ENCODE results near the gene REXO1.

REXO1 gene

GRCh38 chr19:1863328-1863637 lies 15.0 kb upstream of the REXO1 start, which contains the start of gene KLF16:
Gene KLF16, minus strand, starts transcription at chr19:1863579. Its CDS starts 82 bp downstream, at chr19:1863497.
- Histone ChIP-seq H3K27me3 (ENCODE audit: control insufficient read depth, insufficient read depth, low read length) (no peaks in the 10 kb centered on the region), H3K4me3 (ENCODE audit: low read length) (peak within 1 kb of the TSS; percentile 31), H3K9me3 (ENCODE audit: control insufficient read depth, low read length) (no peaks in the 10 kb centered on the region), H3K4me1 (ENCODE audit: control insufficient read depth, insufficient read depth, low read length) (peaks cover 43% of the 10 kb centered on the region), H3K9ac (ENCODE audit: low read length) (peak within 1 kb of the TSS; percentile 71), H3K36me3 (ENCODE audit: control insufficient read depth, insufficient read depth, low read length) (no peaks in the 10 kb centered on the region)

DNA sequence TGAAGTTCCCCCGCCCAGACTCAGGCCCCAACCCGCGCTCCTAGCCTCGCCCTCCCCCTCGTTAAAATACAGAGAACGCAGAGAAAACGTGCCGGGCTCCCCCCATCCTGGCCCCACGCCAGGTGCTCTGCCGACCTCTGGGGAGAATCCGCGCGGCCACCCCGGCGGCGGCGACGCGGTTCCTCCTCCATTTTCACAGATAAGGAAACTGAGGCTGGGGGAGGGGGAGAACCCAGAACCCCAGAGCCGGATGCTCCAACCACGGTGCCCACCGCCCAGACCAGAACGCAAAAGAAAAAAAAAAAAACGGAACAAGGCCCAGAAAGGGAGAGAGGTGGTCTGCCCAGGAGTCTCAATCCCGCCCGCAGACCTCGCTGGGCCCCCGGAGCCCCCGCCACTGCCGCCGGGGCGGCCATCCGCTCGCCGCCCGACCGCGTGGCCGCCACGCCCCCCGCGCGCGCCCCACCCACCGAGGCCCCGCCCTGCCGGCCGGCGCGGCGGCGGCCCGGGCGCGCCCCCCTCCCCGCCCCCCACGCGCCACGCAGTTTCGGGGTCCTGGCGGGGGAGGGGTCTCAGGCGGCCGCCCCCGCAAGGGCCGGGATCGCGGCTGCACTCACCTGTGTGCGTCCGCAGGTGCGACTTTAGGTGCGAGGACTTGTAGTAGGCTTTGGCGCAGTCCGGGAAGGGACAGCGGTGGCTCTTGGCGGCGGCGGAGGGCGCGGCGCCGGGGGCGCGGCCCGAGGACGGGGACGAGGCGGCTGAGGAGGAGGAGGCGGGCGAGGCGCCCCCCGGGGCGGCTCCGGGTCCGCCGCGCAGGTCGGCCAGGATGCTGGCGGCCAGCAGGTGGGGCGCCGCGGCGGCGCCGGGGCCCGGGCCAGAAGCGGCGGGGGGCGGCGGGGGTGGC lies 14.4 kb upstream of the REXO1 start:
- peak overlapping the region; percentile 31 for H3K4me3 ChIP-seq (ENCODE audit: low read length)
- peaks cover 50% of the 10 kb centered on the region for H3K4me1 ChIP-seq (ENCODE audit: control insufficient read depth, insufficient read depth, low read length)
- H3K27me3 ChIP-seq (ENCODE audit: control insufficient read depth, insufficient read depth, low read length), result no peaks in the 10 kb centered on the region
- peak overlapping the region; percentile 71 for H3K9ac ChIP-seq (ENCODE audit: low read length)
- H3K9me3 ChIP-seq (ENCODE audit: control insufficient read depth, low read length), result no peaks in the 10 kb centered on the region
- no peaks in the 10 kb centered on the region for H3K36me3 ChIP-seq (ENCODE audit: control insufficient read depth, insufficient read depth, low read length)

GRCh38 chr19:1862068-1862423 lies 13.8 kb upstream of the REXO1 start:
- H3K4me1 ChIP-seq (ENCODE audit: control insufficient read depth, insufficient read depth, low read length), result peaks cover 56% of the 10 kb centered on the region
- H3K27me3 ChIP-seq (ENCODE audit: control insufficient read depth, insufficient read depth, low read length), result no peaks in the 10 kb centered on the region
- peak overlapping the region; percentile 31 for H3K4me3 ChIP-seq (ENCODE audit: low read length)
- H3K9ac ChIP-seq (ENCODE audit: low read length), result peak overlapping the region; percentile 71
- no peaks in the 10 kb centered on the region for H3K9me3 ChIP-seq (ENCODE audit: control insufficient read depth, low read length)
- no peaks in the 10 kb centered on the region for H3K36me3 ChIP-seq (ENCODE audit: control insufficient read depth, insufficient read depth, low read length)

DNA sequence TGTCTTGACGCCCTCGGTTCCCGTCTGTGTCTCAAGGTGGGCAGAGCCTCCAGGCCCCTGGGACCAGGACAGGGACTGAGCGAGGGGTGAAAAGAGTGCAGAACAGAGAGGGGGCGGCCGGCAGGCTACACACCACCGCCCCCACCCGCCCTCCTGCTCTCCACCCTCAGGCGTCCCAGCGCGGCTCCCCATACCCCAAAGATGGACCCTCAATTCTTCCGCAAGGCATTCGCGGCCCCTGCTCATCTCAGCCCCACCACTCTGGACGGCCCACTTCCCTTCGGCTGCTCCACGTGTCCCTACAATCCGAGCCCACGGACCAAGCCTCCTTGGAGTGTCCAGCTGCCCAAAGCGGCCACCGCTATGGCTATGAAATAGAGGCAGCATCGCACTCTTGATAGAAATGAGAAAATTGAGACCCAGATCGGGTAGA lies 13.3 kb upstream of the REXO1 start:
- Histone ChIP-seq H3K9me3 (ENCODE audit: control insufficient read depth, low read length) (no peaks in the 10 kb centered on the region), H3K27me3 (ENCODE audit: control insufficient read depth, insufficient read depth, low read length) (no peaks in the 10 kb centered on the region), H3K4me3 (ENCODE audit: low read length) (peak overlapping the region; percentile 31), H3K4me1 (ENCODE audit: control insufficient read depth, insufficient read depth, low read length) (peaks cover 60% of the 10 kb centered on the region), H3K9ac (ENCODE audit: low read length) (peak overlapping the region; percentile 71), H3K36me3 (ENCODE audit: control insufficient read depth, insufficient read depth, low read length) (no peaks in the 10 kb centered on the region)

DNA sequence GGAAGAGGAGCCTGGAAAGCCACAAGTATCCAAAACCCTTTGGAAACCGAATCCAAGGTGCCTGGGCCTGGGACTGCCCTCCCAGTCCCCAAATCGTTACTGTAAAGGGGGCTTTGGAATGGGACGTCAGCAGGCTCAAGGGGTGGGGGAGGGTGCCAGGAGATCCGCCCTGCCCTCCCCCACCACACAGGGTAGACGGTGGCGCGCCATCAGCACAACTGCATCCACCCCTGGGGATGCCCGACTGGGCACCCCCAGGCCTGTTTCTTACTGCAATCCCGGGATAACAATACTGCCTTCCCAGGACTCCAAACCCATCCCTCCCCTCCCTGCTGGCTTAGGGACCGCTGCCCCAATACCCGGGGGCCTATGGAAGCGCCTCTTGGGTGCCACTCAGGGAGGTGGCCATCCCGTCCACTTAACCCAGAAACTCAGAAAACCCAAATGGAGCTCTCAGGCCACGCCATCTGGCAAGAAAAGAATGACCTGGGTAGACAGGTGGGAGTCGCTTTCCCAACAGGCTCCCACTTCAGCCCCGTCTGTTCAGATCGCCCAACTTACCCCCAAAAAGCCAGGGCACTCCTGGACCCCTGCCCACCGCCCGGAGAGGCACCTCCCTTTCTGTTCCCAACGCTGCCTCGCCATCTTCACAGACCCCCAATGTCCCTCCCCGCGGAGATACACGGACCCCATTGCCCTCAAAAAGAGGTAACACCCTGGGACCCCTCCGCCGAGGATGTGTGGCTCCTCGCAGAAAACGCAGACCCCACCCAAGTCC lies 12.7 kb upstream of the REXO1 start:
- Histone ChIP-seq H3K4me3 (ENCODE audit: low read length) (no peak overlapping the region), H3K9me3 (ENCODE audit: control insufficient read depth, low read length) (no peaks in the 10 kb centered on the region), H3K36me3 (ENCODE audit: control insufficient read depth, insufficient read depth, low read length) (no peaks in the 10 kb centered on the region), H3K4me1 (ENCODE audit: control insufficient read depth, insufficient read depth, low read length) (peaks cover 66% of the 10 kb centered on the region), H3K9ac (ENCODE audit: low read length) (peak overlapping the region; percentile 71), H3K27me3 (ENCODE audit: control insufficient read depth, insufficient read depth, low read length) (no peaks in the 10 kb centered on the region)

GRCh38 chr19:1860042-1860775 lies 11.9 kb upstream of the REXO1 start:
- no peaks in the 10 kb centered on the region for H3K9me3 ChIP-seq (ENCODE audit: control insufficient read depth, low read length)
- H3K36me3 ChIP-seq (ENCODE audit: control insufficient read depth, insufficient read depth, low read length), result no peaks in the 10 kb centered on the region
- peak overlapping the region; percentile 71 for H3K9ac ChIP-seq (ENCODE audit: low read length)
- peaks cover 2% of the 10 kb centered on the region for H3K27me3 ChIP-seq (ENCODE audit: control insufficient read depth, insufficient read depth, low read length)
- H3K4me1 ChIP-seq (ENCODE audit: control insufficient read depth, insufficient read depth, low read length), result peaks cover 73% of the 10 kb centered on the region
- H3K4me3 ChIP-seq (ENCODE audit: low read length), result no peak overlapping the region

DNA sequence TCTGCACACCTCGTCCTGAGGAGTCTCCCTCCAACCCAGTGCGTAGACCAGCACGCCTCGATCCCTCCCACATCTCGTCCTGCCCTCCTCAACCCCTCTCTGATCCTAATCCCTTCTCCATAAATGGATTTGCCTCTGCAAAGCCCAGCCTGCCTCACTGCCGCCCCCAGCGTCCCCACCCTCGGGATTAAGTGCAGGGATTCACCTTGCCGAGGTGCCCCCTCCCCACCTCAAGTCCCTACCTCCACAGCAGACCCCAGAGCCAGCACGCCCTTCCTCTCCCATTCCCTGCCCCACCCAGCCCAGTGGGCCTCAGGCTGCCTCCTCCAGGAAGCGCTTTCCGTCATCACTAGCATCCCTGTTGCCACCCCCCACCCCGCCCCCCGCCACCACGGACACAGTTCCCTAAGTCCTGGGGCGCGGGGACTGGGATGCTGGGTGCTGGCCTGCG lies 11.1 kb upstream of the REXO1 start:
- peaks cover 2% of the 10 kb centered on the region for H3K27me3 ChIP-seq (ENCODE audit: control insufficient read depth, insufficient read depth, low read length)
- H3K4me1 ChIP-seq (ENCODE audit: control insufficient read depth, insufficient read depth, low read length), result peaks cover 76% of the 10 kb centered on the region
- H3K9me3 ChIP-seq (ENCODE audit: control insufficient read depth, low read length), result no peaks in the 10 kb centered on the region
- no peak overlapping the region for H3K9ac ChIP-seq (ENCODE audit: low read length)
- no peak overlapping the region for H3K4me3 ChIP-seq (ENCODE audit: low read length)
- H3K36me3 ChIP-seq (ENCODE audit: control insufficient read depth, insufficient read depth, low read length), result no peaks in the 10 kb centered on the region

- Histone ChIP-seq H3K36me3 (ENCODE audit: control insufficient read depth, insufficient read depth, low read length) (no peaks in the 10 kb centered on the region), H3K9me3 (ENCODE audit: control insufficient read depth, low read length) (no peaks in the 10 kb centered on the region), H3K4me1 (ENCODE audit: control insufficient read depth, insufficient read depth, low read length) (peaks cover 84% of the 10 kb centered on the region), H3K27me3 (ENCODE audit: control insufficient read depth, insufficient read depth, low read length) (peaks cover 2% of the 10 kb centered on the region), H3K4me3 (ENCODE audit: low read length) (no peak overlapping the region), H3K9ac (ENCODE audit: low read length) (peak overlapping the region; percentile 73)
Measured at GRCh38 chr19:1858412-1859081, 10.3 kb upstream of the REXO1 start.

DNA sequence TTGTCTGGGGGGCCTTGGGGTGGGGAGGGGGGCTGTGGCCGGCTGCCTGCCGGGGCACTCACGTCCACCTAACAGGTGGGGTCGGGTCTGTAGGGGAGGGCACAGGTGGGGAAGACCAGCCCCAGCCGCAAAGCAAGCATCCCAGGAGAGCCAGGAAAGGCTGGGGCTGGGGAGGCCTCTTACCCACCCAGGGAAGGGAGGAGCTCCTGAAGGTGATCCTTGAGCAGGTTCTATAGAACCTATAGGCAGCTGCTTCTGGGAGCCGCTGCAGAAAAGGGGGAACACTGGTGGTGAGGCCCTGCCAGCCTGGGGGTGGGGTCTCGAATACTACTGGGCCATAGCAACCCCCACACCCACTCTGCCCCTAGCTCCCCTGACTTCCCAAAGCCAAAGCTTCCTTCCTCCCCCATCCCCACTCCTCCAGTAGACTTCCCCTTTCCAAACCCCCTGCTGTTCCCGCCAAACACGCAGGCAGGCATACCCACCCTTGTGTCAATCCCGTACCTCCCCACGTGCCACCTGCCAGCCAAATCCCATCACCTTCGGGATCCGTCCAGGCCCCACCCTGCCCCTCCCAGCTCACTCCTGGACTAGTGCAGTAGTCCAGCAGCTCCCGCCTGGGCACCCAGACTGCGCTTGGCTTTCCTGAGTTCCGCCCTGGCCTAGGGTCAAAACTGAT lies 9.5 kb upstream of the REXO1 start:
- H3K27me3 ChIP-seq (ENCODE audit: control insufficient read depth, insufficient read depth, low read length), result peaks cover 2% of the 10 kb centered on the region
- H3K4me3 ChIP-seq (ENCODE audit: low read length), result no peak overlapping the region
- H3K4me1 ChIP-seq (ENCODE audit: control insufficient read depth, insufficient read depth, low read length), result peaks cover 91% of the 10 kb centered on the region
- H3K9me3 ChIP-seq (ENCODE audit: control insufficient read depth, low read length), result no peaks in the 10 kb centered on the region
- H3K9ac ChIP-seq (ENCODE audit: low read length), result peak overlapping the region; percentile 73
- no peaks in the 10 kb centered on the region for H3K36me3 ChIP-seq (ENCODE audit: control insufficient read depth, insufficient read depth, low read length)

DNA sequence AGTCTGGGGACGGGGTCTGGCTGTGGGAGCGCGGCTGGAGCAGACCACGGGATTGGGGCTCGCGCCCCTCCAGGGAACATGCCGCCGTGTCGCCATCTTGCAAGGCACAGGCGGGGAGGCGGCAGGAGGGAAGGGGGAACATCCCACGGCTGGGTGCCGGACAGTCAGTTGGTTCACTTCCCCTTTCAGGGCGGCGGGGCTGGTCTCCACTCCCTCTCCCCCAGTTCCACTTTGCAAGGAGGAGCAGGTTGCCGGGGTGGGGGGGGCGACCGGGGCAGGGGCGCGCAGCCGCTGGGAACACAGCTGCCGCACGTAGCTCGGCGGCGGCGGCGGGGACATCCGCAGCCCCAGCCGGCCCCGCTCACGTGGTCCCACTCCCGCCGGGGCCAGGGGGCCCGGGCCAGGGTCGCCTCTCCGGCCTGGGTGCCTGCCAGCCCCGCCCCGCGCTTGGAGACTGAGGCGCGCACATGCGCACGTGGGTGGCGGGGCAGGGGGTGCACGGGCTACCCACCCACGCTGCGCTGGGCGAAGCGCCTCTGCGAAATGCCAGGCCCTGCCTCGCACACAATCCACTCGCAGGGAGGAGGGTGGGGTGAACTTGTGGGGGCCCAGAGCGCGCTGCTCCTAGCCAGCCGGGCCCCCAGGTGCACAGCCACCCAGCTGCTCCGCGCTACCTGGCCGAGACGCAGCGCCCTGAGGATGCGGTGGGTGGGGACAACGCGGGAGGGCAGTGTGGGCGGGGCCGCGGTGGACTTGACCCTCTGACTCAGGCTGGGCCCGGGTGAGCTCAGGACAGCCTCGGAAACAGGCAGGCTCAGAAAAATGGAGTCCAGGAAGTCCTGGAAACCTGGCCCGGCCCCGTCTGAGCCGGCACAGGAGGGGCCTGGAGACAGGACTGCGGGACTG lies 8.7 kb upstream of the REXO1 start:
- Histone ChIP-seq H3K27me3 (ENCODE audit: control insufficient read depth, insufficient read depth, low read length) (peaks cover 2% of the 10 kb centered on the region), H3K4me1 (ENCODE audit: control insufficient read depth, insufficient read depth, low read length) (peaks cover 96% of the 10 kb centered on the region), H3K9ac (ENCODE audit: low read length) (peak overlapping the region; percentile 75), H3K36me3 (ENCODE audit: control insufficient read depth, insufficient read depth, low read length) (no peaks in the 10 kb centered on the region), H3K9me3 (ENCODE audit: control insufficient read depth, low read length) (no peaks in the 10 kb centered on the region), H3K4me3 (ENCODE audit: low read length) (peak overlapping the region; percentile 28)

All from mucosa of stomach (tissue), 1 donor.